ENCODE results near the gene DENND6B. TPM values are rescaled to one million over a fixed set of nuclear protein-coding genes. Genes with fewer than 3 reads are reported as not detected.
A peak's percentile ranks its signal among the peaks of the same experiment; 100 is the strongest.

The DENND6B gene
- total RNA-seq, 2 experiments from 2014 or later = 2.8 TPM

GRCh38 chr22:50264104-50264745 lies 62.6 kb downstream of the DENND6B start:
- intact Hi-C loops (cut with DNase I, micrococcal nuclease) = no loop called here
- CTCF ChIA-PET = no interaction called here
- Mint-ChIP-seq H3K36me3 (ENCODE audit: low read depth) (no peaks in the 10 kb centered on the region), H3K9me3 (ENCODE audit: low read depth) (no peaks in the 10 kb centered on the region), H3K4me1 (peaks cover 13% of the 10 kb centered on the region), H3K27me3 (peaks cover 11% of the 10 kb centered on the region), H3K4me3 (no peak overlapping the region), H3K27ac (no peak overlapping the region)
- DNase-seq (peak; percentile 30), ATAC-seq (no peak)
- POLR2A ChIA-PET = no interaction called here

- no peak overlapping the region for H3K27ac Mint-ChIP-seq
- POLR2A ChIA-PET = no interaction called here
- H3K36me3 Mint-ChIP-seq (ENCODE audit: low read depth) = no peaks in the 10 kb centered on the region
- peaks cover 14% of the 10 kb centered on the region for H3K27me3 Mint-ChIP-seq
- peaks cover 7% of the 10 kb centered on the region for H3K4me1 Mint-ChIP-seq
- H3K9me3 Mint-ChIP-seq (ENCODE audit: low read depth) = no peaks in the 10 kb centered on the region
- CTCF ChIA-PET = interaction anchor here (1.1 kb wide), 1 partner anchor 10 kb away, joined by 3 read pairs; no protein-coding TSS in a partner anchor
- intact Hi-C loops (cut with DNase I, micrococcal nuclease) = no loop called here
- no peak overlapping the region for H3K4me3 Mint-ChIP-seq
- no peak for DNase-seq
- no peak for ATAC-seq
Measured at GRCh38 chr22:50262973-50263617, 63.7 kb downstream of the DENND6B start.

GRCh38 chr22:50262460-50262911 lies 64.3 kb downstream of the DENND6B start:
- ATAC-seq (peak; percentile 36), DNase-seq (peak; percentile 47)
- ChIA-PET CTCF (interaction anchor here (1.1 kb wide), 1 partner anchor 10 kb away, joined by 3 read pairs; no protein-coding TSS in a partner anchor), POLR2A (no interaction called here)
- intact Hi-C loops (cut with DNase I, micrococcal nuclease) = no loop called here
- Mint-ChIP-seq H3K4me3 (peak overlapping the region; percentile 54), H3K27ac (no peak overlapping the region), H3K9me3 (ENCODE audit: low read depth) (no peaks in the 10 kb centered on the region), H3K4me1 (peaks cover 5% of the 10 kb centered on the region), H3K27me3 (peaks cover 14% of the 10 kb centered on the region), H3K36me3 (ENCODE audit: low read depth) (no peaks in the 10 kb centered on the region)

GRCh38 chr22:50261615-50262459 lies 65.0 kb downstream of the DENND6B start, which contains the start of gene MAPK12:
Gene MAPK12 (minus strand): TSS chr22:50261683. CDS start chr22:50261509, 174 bp downstream.
- Mint-ChIP-seq H3K4me3 (peak within 1 kb of the TSS; percentile 54), H3K9me3 (ENCODE audit: low read depth) (no peaks in the 10 kb centered on the region), H3K27ac (no peak within 1 kb of the TSS), H3K27me3 (peaks cover 14% of the 10 kb centered on the region), H3K36me3 (ENCODE audit: low read depth) (no peaks in the 10 kb centered on the region), H3K4me1 (peaks cover 5% of the 10 kb centered on the region)
- DNase-seq = no peak
- CTCF ChIA-PET = interaction anchor here (0.7 to 1.1 kb wide), 2 partner anchors 8 to 9 kb away, joined by 3 read pairs; no protein-coding TSS in a partner anchor
- intact Hi-C loops (cut with DNase I, micrococcal nuclease) = no loop called here
- ATAC-seq = no peak
- POLR2A ChIA-PET = no interaction called here

GRCh38 chr22:50260801-50261614 lies 65.8 kb downstream of the DENND6B start:
- peak; percentile 52 for ATAC-seq
- intact Hi-C loops (cut with DNase I, micrococcal nuclease) = no loop called here
- H3K9me3 Mint-ChIP-seq (ENCODE audit: low read depth) = no peaks in the 10 kb centered on the region
- H3K4me3 Mint-ChIP-seq = peak overlapping the region; percentile 48
- ChIA-PET POLR2A (no interaction called here), CTCF (interaction anchor here (0.5 to 0.7 kb wide), 2 partner anchors 9 to 24 kb away, joined by 3 read pairs; no protein-coding TSS in a partner anchor)
- H3K36me3 Mint-ChIP-seq (ENCODE audit: low read depth) = no peaks in the 10 kb centered on the region
- H3K27me3 Mint-ChIP-seq = peaks cover 14% of the 10 kb centered on the region
- peak; percentile 64 for DNase-seq
- peaks cover 5% of the 10 kb centered on the region for H3K4me1 Mint-ChIP-seq
- no peak overlapping the region for H3K27ac Mint-ChIP-seq

GRCh38 chr22:50260434-50260800 lies 66.4 kb downstream of the DENND6B start:
- Mint-ChIP-seq H3K4me3 (peak overlapping the region; percentile 48), H3K9me3 (ENCODE audit: low read depth) (no peaks in the 10 kb centered on the region), H3K27me3 (peaks cover 14% of the 10 kb centered on the region), H3K4me1 (peaks cover 5% of the 10 kb centered on the region), H3K27ac (no peak overlapping the region), H3K36me3 (ENCODE audit: low read depth) (no peaks in the 10 kb centered on the region)
- CTCF ChIA-PET = interaction anchor here (0.5 kb wide), 1 partner anchor 23 kb away, joined by 3 read pairs; no protein-coding TSS in a partner anchor
- DNase-seq (no peak), ATAC-seq (no peak)
- intact Hi-C loops (cut with DNase I, micrococcal nuclease) = no loop called here
- POLR2A ChIA-PET = no interaction called here

- ATAC-seq (no peak), DNase-seq (no peak)
- ChIA-PET POLR2A (interaction anchor here (0.6 kb wide), 1 partner anchor 83 kb away, joined by 3 read pairs; no protein-coding TSS in a partner anchor), CTCF (interaction anchor here (0.6 kb wide), 1 partner anchor 14 kb away, joined by 3 read pairs; no protein-coding TSS in a partner anchor)
- Mint-ChIP-seq H3K4me1 (peaks cover 5% of the 10 kb centered on the region), H3K4me3 (no peak overlapping the region), H3K36me3 (ENCODE audit: low read depth) (no peaks in the 10 kb centered on the region), H3K9me3 (ENCODE audit: low read depth) (no peaks in the 10 kb centered on the region), H3K27ac (no peak overlapping the region), H3K27me3 (peaks cover 14% of the 10 kb centered on the region)
- intact Hi-C loops (cut with DNase I, micrococcal nuclease) = no loop called here
Measured at GRCh38 chr22:50259302-50259701, 67.5 kb downstream of the DENND6B start.

Other genes starting within 250 kb of the DENND6B start
- gene MLC1, start 241.6 kb downstream of the DENND6B start, total RNA-seq = not detected
- gene MOV10L1, start 237.0 kb downstream of the DENND6B start, total RNA-seq = under 1 TPM in 1 of 2 experiments, not detected in 1; 0.11 TPM
- 1 to 10 TPM; 2.2 to 2.7 TPM for gene PANX2, start 156.3 kb downstream of the DENND6B start, total RNA-seq
- 10 to 100 TPM; 60.7 to 74.5 TPM for gene TRABD, start 141.1 kb downstream of the DENND6B start, total RNA-seq
- 10 to 100 TPM; 14.4 to 18.3 TPM for gene SELENOO, start 126.0 kb downstream of the DENND6B start, total RNA-seq
- gene TUBGCP6, start 82.0 kb downstream of the DENND6B start, total RNA-seq = 10 to 100 TPM; 42.2 to 49.2 TPM
- 10 to 100 TPM; 33.5 to 41.5 TPM for gene HDAC10, start 75.7 kb downstream of the DENND6B start, total RNA-seq
- gene MAPK12, start 65.3 kb downstream of the DENND6B start, total RNA-seq = 1 to 10 TPM; 5.4 to 8.1 TPM
- 10 to 100 TPM; 11.6 to 13.6 TPM for gene MAPK11, start 56.6 kb downstream of the DENND6B start, total RNA-seq
- gene PLXNB2, start 19.4 kb downstream of the DENND6B start, total RNA-seq = 1 to 10 TPM; 5.5 to 6.3 TPM
- gene PPP6R2, start 16.3 kb upstream of the DENND6B start, total RNA-seq = 10 to 100 TPM; 37.3 to 39.5 TPM
- 10 to 100 TPM; 97.6 TPM for gene SBF1, start 148.0 kb upstream of the DENND6B start, total RNA-seq
- gene ADM2, start 154.5 kb upstream of the DENND6B start, total RNA-seq = 1 to 10 TPM; 7.5 to 7.9 TPM
- gene MIOX, start 159.8 kb upstream of the DENND6B start, total RNA-seq = under 1 TPM; 0.32 to 0.44 TPM
- 10 to 100 TPM; 46.8 to 49.4 TPM for gene LMF2, start 180.7 kb upstream of the DENND6B start, total RNA-seq
- 100 to 1,000 TPM; 115 to 123 TPM for gene NCAPH2, start 181.2 kb upstream of the DENND6B start, total RNA-seq
- 1 to 10 TPM; 2.4 to 5.6 TPM for gene SCO2, start 198.6 kb upstream of the DENND6B start, total RNA-seq
- 10 to 100 TPM; 26.9 to 44.3 TPM for gene TYMP, start 203.0 kb upstream of the DENND6B start, total RNA-seq
- 1 to 10 TPM; 5.7 to 6.4 TPM for gene KLHDC7B, start 218.9 kb upstream of the DENND6B start, total RNA-seq
- gene SYCE3, start 235.9 kb upstream of the DENND6B start, total RNA-seq = 1 to 10 TPM; 3.8 TPM